ENCODE data around the gene RNLS.

GRCh38 chr10:88333248-88333630, 249.9 kb downstream of the RNLS start:
- TF ChIP-seq POLR2A (IDR thresholded peaks at IDR 0.05; ENCODE audit: low read depth, low read length) (no peak), POLR2AphosphoS5 (IDR thresholded peaks at IDR 0.05; ENCODE audit: low read depth, low read length) (no peak), TAF1 (IDR thresholded peaks at IDR 0.05; ENCODE audit: borderline replicate concordance, low read depth, low read length) (no peak)
